DOHH2 (cell line): Measurements from ENCODE around the gene PLA2G2E.

Source experiments
- EZH2phosphoT487 ChIP-seq: fragments of 200-600 bp; sonication (generic); IDR thresholded peaks from 2 replicates; pipeline ENCODE4 v1.6.1; 2017; ENCODE audit warnings: borderline replicate concordance, mild to moderate bottlenecking, antibody characterized with exemption, low read length, moderate library complexity, mixed read lengths
- TF ChIP-seq, protein P1 (sequence below): fragments of 200-600 bp; sonication (generic); IDR thresholded peaks from one replicate; pipeline ENCODE4 v1.5.1; 2014; ENCODE audit warnings: antibody characterized with exemption, mild to moderate bottlenecking, low read depth, low read length; ENCODE audit not compliant: poor library complexity, severe bottlenecking

DNA sequence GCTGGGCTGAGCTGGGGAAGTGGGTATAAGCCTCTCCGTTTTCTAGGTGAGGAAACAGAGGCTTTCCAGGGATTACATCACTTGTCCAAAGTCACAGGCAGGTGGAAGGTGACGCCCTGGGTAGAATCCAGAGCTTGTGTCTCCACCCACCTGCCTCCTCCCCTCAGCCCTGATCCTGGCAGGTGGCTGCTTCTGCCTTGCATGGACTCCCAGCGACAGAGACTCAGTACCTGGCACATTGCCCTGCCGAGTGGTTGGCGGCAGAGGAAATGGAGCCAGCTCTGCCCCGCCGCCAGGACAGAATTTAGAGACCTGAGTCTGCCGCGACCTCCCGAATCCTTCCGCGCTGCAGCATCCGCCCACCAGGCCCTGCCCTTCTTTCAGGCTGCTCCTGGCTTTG lies 2.1 kb downstream of the PLA2G2E start:
- TF ChIP-seq, protein P1, sequence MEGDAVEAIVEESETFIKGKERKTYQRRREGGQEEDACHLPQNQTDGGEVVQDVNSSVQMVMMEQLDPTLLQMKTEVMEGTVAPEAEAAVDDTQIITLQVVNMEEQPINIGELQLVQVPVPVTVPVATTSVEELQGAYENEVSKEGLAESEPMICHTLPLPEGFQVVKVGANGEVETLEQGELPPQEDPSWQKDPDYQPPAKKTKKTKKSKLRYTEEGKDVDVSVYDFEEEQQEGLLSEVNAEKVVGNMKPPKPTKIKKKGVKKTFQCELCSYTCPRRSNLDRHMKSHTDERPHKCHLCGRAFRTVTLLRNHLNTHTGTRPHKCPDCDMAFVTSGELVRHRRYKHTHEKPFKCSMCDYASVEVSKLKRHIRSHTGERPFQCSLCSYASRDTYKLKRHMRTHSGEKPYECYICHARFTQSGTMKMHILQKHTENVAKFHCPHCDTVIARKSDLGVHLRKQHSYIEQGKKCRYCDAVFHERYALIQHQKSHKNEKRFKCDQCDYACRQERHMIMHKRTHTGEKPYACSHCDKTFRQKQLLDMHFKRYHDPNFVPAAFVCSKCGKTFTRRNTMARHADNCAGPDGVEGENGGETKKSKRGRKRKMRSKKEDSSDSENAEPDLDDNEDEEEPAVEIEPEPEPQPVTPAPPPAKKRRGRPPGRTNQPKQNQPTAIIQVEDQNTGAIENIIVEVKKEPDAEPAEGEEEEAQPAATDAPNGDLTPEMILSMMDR, result no peak
- TF ChIP-seq EZH2phosphoT487, result no peak
